CD4-positive, alpha-beta memory T cell (primary cell): ENCODE data around the gene ZNF248. TPM values are rescaled to one million over a fixed set of nuclear protein-coding genes. Genes with fewer than 3 reads are reported as not detected.
"Not testable (repeated sequence)": the region's sequence is repeated elsewhere in the genome, so short reads cannot be mapped to it uniquely, and the experiment has no call there.

ENCODE experiments used
- CTCF ChIA-PET: fragments of 350-600 bp; sonication (Branson Sonifier 250); formaldehyde crosslinking; loops from one replicate; lab custom pipeline; 2021; ENCODE audit warnings: inconsistent platforms; ENCODE audit not compliant: partially characterized antibody; lab: Charles Lee
- POLR2A ChIA-PET: fragments of 350-600 bp; sonication (Branson Sonifier 250); formaldehyde crosslinking; loops from one replicate; lab custom pipeline; 2021; ENCODE audit not compliant: partially characterized antibody; lab: Charles Lee
- DNase-seq, 5 donors: peaks; one replicate each; pipeline versions ENCODE4 v3.0.0 to v3.0.0-alpha.2; 2020 to 2022; ENCODE audit warnings: mixed read lengths in 1 of 5
- H3K27ac ChIP-seq: one replicate; pipeline ENCODE4 v1.7.0; 2013; ENCODE audit warnings: low read depth, low read length
- H3K27me3 ChIP-seq: 2 replicates; pipeline ENCODE4 v1.7.0; 2013; ENCODE audit warnings: mild to moderate bottlenecking, low read length, moderate library complexity; ENCODE audit not compliant: insufficient read depth
- H3K36me3 ChIP-seq: 2 replicates; pipeline ENCODE4 v1.7.0; 2013; ENCODE audit warnings: mild to moderate bottlenecking, low read length, moderate library complexity; ENCODE audit not compliant: insufficient read depth
- H3K4me1 ChIP-seq: 2 replicates; pipeline ENCODE4 v1.7.0; 2013; ENCODE audit warnings: mild to moderate bottlenecking, low read length, moderate library complexity; ENCODE audit not compliant: insufficient read depth
- H3K4me3 ChIP-seq, 2 donors: one replicate each; pipeline ENCODE4 v1.7.0; 2013; ENCODE audit warnings: low read length in 2 of 2, mild to moderate bottlenecking in 1 of 2
- H3K9me3 ChIP-seq, 2 donors: one replicate each; pipeline ENCODE4 v1.7.0; 2013; ENCODE audit warnings: low read length in 2 of 2, control low read depth in 1 of 2; ENCODE audit not compliant: control insufficient read depth in 1 of 2
- H3K27ac Mint-ChIP-seq, 7 donors: one replicate each; pipeline ENCODE4 v1.8.0; 2020 to 2021; ENCODE audit warnings: mixed read lengths in 7 of 7, mild to moderate bottlenecking in 6 of 7, inconsistent platforms in 3 of 7, moderate library complexity in 3 of 7
- H3K27me3 Mint-ChIP-seq, 2 donors: one replicate each; pipeline ENCODE4 v1.8.0; 2020 to 2021; ENCODE audit warnings: mixed read lengths in 2 of 2
- H3K36me3 Mint-ChIP-seq, 2 donors: one replicate each; pipeline ENCODE4 v1.8.0; 2020 to 2021; ENCODE audit warnings: mixed read lengths in 2 of 2, inconsistent platforms in 1 of 2, mild to moderate bottlenecking in 1 of 2
- H3K4me1 Mint-ChIP-seq, 4 donors: one replicate each; pipeline ENCODE4 v1.8.0; 2020 to 2021; ENCODE audit warnings: mixed read lengths in 4 of 4, mild to moderate bottlenecking in 1 of 4
- H3K4me3 Mint-ChIP-seq, 8 donors: one replicate each; pipeline ENCODE4 v1.8.0; 2020 to 2021; ENCODE audit warnings: mixed read lengths in 8 of 8, mild to moderate bottlenecking in 7 of 8, moderate library complexity in 6 of 8, inconsistent platforms in 3 of 8
- H3K9me3 Mint-ChIP-seq, 8 donors: one replicate each; pipeline ENCODE4 v1.8.0; 2020 to 2021; ENCODE audit warnings: mixed read lengths in 8 of 8, mild to moderate bottlenecking in 5 of 8, inconsistent platforms in 3 of 8, moderate library complexity in 1 of 8
- intact Hi-C: fragments of 100-400 bp; cut with micrococcal nuclease; formaldehyde crosslinking; loops from one replicate; pipeline ENCODE4 v1.15.1; 2023
- polyA plus RNA-seq, 2 donors: library from polyadenylated mRNA; unstranded; fragments of 300-500 nt; fragmentation: Illumina TruSeq; gene quantifications; one replicate each; pipeline ENCODE4 v1.2.3, GENCODE V29; 2021
- total RNA-seq, 2 experiments: library from RNA; stranded (reverse); gene quantifications; one replicate each; pipeline ENCODE4 v1.2.3, GENCODE V29; 2021

ZNF248 gene
- total and polyA plus RNA-seq, 4 experiments from 2014 or later, result 5.4 to 18.7 (median 13.2) TPM

DNA sequence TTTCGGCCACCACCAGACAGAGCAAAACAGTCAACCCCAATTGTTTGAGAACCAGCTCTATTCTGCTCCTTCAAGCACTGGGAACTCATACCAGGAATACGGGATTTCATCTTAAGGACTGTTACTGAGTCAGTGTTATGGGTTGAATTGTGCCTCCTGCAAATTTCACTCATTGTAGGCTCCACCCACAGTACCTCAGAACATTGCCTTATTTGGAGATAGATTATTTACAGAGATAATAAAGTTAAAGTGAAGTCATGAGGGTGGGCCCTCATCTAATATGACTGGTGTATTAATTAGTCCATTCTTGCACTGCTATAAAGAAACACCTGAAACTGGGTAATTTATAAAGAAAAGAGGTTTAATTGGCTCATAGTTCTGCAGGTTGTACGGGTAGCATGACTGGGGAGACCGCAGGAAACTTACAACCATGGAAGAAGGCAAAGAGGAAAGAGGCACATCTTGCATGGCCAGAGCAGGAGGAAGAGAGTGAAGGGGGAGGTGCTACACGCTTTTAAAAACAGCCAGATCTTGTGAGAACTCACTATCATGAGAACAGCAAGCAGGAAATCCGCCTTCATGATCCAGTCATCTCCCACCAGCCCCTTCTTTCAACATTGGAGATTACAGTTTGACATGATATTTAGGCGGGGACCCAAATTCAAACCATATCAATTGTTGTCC lies 14.3 kb upstream of the ZNF248 start:
- Histone ChIP-seq H3K4me3 (no peak overlapping the region), H3K27ac (no peak overlapping the region), H3K36me3 (no peaks in the 10 kb centered on the region), H3K27me3 (no peaks in the 10 kb centered on the region), H3K4me1 (no peaks in the 10 kb centered on the region), H3K9me3 (no peaks in the 10 kb centered on the region)
- POLR2A ChIA-PET, result no interaction called here
- CTCF ChIA-PET, result no interaction called here
- DNase-seq, result no peak
- Mint-ChIP-seq H3K9me3 (peaks cover 0 to 4% (median 0%) of the 10 kb centered on the region in 8 donors), H3K27me3 (no peaks in the 10 kb centered on the region), H3K27ac (peak overlapping the region in 1 of 7 donors; percentile 4), H3K4me1 (no peaks in the 10 kb centered on the region), H3K36me3 (no peaks in the 10 kb centered on the region), H3K4me3 (peak overlapping the region in 1 of 8 donors; percentile 0)
- intact Hi-C loops, result no loop called here

- ChIA-PET CTCF (no interaction called here), POLR2A (no interaction called here)
- no peak overlapping the region for H3K27ac Mint-ChIP-seq
- no peak overlapping the region for H3K4me3 Mint-ChIP-seq
- no peak overlapping the region for H3K27ac ChIP-seq
- no peaks in the 10 kb centered on the region for H3K4me1 ChIP-seq
- no peaks in the 10 kb centered on the region for H3K36me3 Mint-ChIP-seq
- no peaks in the 10 kb centered on the region for H3K9me3 ChIP-seq
- DNase-seq, result no peak
- H3K27me3 ChIP-seq, result no peaks in the 10 kb centered on the region
- no peaks in the 10 kb centered on the region for H3K36me3 ChIP-seq
- H3K4me1 Mint-ChIP-seq, result no peaks in the 10 kb centered on the region
- H3K4me3 ChIP-seq, result no peak overlapping the region
- intact Hi-C loops, result no loop called here
- no peaks in the 10 kb centered on the region for H3K27me3 Mint-ChIP-seq
- H3K9me3 Mint-ChIP-seq, result peaks cover 0 to 4% (median 0%) of the 10 kb centered on the region in 8 donors
Observed at GRCh38 chr10:37871143-37871542, 13.7 kb upstream of the ZNF248 start.

- Mint-ChIP-seq H3K36me3 (no peaks in the 10 kb centered on the region), H3K27me3 (no peaks in the 10 kb centered on the region), H3K9me3 (peaks cover 0 to 4% (median 0%) of the 10 kb centered on the region in 8 donors), H3K4me1 (no peaks in the 10 kb centered on the region), H3K4me3 (no peak overlapping the region), H3K27ac (no peak overlapping the region)
- no peaks in the 10 kb centered on the region for H3K27me3 ChIP-seq
- H3K9me3 ChIP-seq, result no peaks in the 10 kb centered on the region
- no peak for DNase-seq
- ChIA-PET CTCF (no interaction called here), POLR2A (no interaction called here)
- no peak overlapping the region for H3K4me3 ChIP-seq
- H3K4me1 ChIP-seq, result no peaks in the 10 kb centered on the region
- no peaks in the 10 kb centered on the region for H3K36me3 ChIP-seq
- no peak overlapping the region for H3K27ac ChIP-seq
- intact Hi-C loops, result no loop called here
Observed at GRCh38 chr10:37868796-37869195, 11.4 kb upstream of the ZNF248 start.

- Mint-ChIP-seq H3K27ac (peak overlapping the region in 1 of 7 donors; percentile 7), H3K9me3 (peaks cover 0 to 1% (median 0%) of the 10 kb centered on the region in 8 donors), H3K36me3 (no peaks in the 10 kb centered on the region), H3K27me3 (no peaks in the 10 kb centered on the region), H3K4me1 (no peaks in the 10 kb centered on the region), H3K4me3 (no peak overlapping the region)
- H3K9me3 ChIP-seq, result no peaks in the 10 kb centered on the region
- intact Hi-C loops, result no loop called here
- no peaks in the 10 kb centered on the region for H3K27me3 ChIP-seq
- no peaks in the 10 kb centered on the region for H3K4me1 ChIP-seq
- CTCF ChIA-PET, result interaction anchor here (1.1 kb wide), 1 partner anchor 111 kb away, joined by 3 read pairs; no protein-coding TSS in a partner anchor
- POLR2A ChIA-PET, result no interaction called here
- no peaks in the 10 kb centered on the region for H3K36me3 ChIP-seq
- no peak for DNase-seq
- H3K4me3 ChIP-seq, result no peak overlapping the region
- H3K27ac ChIP-seq, result no peak overlapping the region
Observed at GRCh38 chr10:37865957-37866803, 8.8 kb upstream of the ZNF248 start.

- H3K27me3 Mint-ChIP-seq, result no peaks in the 10 kb centered on the region
- intact Hi-C loops, result no loop called here
- Histone ChIP-seq H3K27me3 (no peaks in the 10 kb centered on the region), H3K9me3 (no peaks in the 10 kb centered on the region), H3K27ac (no peak overlapping the region), H3K4me1 (no peaks in the 10 kb centered on the region), H3K4me3 (no peak overlapping the region), H3K36me3 (no peaks in the 10 kb centered on the region)
- no peaks in the 10 kb centered on the region for H3K36me3 Mint-ChIP-seq
- H3K4me1 Mint-ChIP-seq, result no peaks in the 10 kb centered on the region
- H3K4me3 Mint-ChIP-seq, result no peak overlapping the region
- H3K27ac Mint-ChIP-seq, result no peak overlapping the region
- ChIA-PET POLR2A (no interaction called here), CTCF (no interaction called here)
- no peaks in the 10 kb centered on the region for H3K9me3 Mint-ChIP-seq
- DNase-seq, result no peak
Observed at GRCh38 chr10:37865264-37865663, 7.9 kb upstream of the ZNF248 start.

GRCh38 chr10:37860494-37861190 lies 3.2 kb upstream of the ZNF248 start:
- intact Hi-C loops, result no loop called here
- H3K4me3 Mint-ChIP-seq, result no peak overlapping the region
- Histone ChIP-seq H3K4me3 (no peak overlapping the region), H3K36me3 (no peaks in the 10 kb centered on the region), H3K9me3 (no peaks in the 10 kb centered on the region), H3K27me3 (no peaks in the 10 kb centered on the region), H3K4me1 (peaks cover 16% of the 10 kb centered on the region), H3K27ac (no peak overlapping the region)
- ChIA-PET CTCF (no interaction called here), POLR2A (no interaction called here)
- peak overlapping the region in 2 of 7 donors; percentile 15 to 66 for H3K27ac Mint-ChIP-seq
- peaks cover 0 to 12% of the 10 kb centered on the region in 2 donors for H3K36me3 Mint-ChIP-seq
- H3K4me1 Mint-ChIP-seq, result peaks cover 11 to 25% (median 17%) of the 10 kb centered on the region in 4 donors
- no peaks in the 10 kb centered on the region for H3K27me3 Mint-ChIP-seq
- DNase-seq, result peak in 1 of 5 donors; percentile 4
- H3K9me3 Mint-ChIP-seq, result peaks cover 0 to 2% (median 0%) of the 10 kb centered on the region in 8 donors

DNA sequence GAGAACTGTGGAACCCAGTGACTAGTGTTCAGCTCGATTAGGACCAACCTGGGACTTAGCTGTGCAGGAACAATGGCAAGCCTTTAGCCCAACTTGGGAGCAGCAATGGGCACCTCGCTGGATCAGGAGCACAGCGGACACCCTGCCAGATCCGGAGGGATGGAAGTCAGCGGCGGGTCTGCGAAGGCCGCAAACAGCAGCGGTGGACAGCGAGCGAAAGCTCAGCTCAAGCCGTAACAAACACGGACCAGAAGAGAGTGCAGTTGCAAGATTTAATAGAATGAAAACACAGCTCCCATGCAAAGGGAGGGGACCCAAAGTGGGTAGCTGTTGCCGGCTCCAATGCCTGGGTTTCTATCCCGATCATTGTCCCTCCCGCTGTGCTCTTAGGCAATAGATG lies 1.9 kb upstream of the ZNF248 start:
- Mint-ChIP-seq H3K36me3 (peaks cover 0 to 13% of the 10 kb centered on the region in 2 donors), H3K4me3 (peak overlapping the region in 4 of 8 donors; percentile 2 to 99 (median 61)), H3K27ac (peak overlapping the region in 2 of 7 donors; percentile 57 to 66), H3K4me1 (peaks cover 20 to 38% (median 29%) of the 10 kb centered on the region in 4 donors)
- ChIA-PET POLR2A (interaction anchor here (1.2 kb wide), 1 partner anchor 118 kb away, joined by 5 read pairs; no protein-coding TSS in a partner anchor), CTCF (interaction anchor here (1.8 kb wide), 1 partner anchor 118 kb away, joined by 4 read pairs; the partner anchor contains the start of gene ZNF25)
- H3K4me3 ChIP-seq, H3K9me3 Mint-ChIP-seq, H3K27me3 ChIP-seq, H3K27ac ChIP-seq, intact Hi-C loops, H3K27me3 Mint-ChIP-seq, H3K9me3 ChIP-seq, DNase-seq, H3K36me3 ChIP-seq: not testable (repeated sequence)
- peaks cover 19% of the 10 kb centered on the region for H3K4me1 ChIP-seq
